AG09309 (cell line): ENCODE measurements around the gene CCNI.
"Not testable (repeated sequence)": the region's sequence is repeated elsewhere in the genome, so short reads cannot be mapped to it uniquely, and the experiment has no call there.

ENCODE experiments used
- DNase-seq: peaks from one replicate; pipeline ENCODE4 v3.0.0-alpha.2; 2010; ENCODE audit warnings: low read depth
- H3K4me3 ChIP-seq: 2 replicates; pipeline ENCODE4 v1.5.1; 2011; ENCODE audit warnings: mild to moderate bottlenecking, low read depth, low read length, moderate library complexity; ENCODE audit not compliant: control insufficient read depth
- TF ChIP-seq, protein P1 (sequence below): IDR thresholded peaks from 2 replicates; pipeline ENCODE4 v1.5.1; 2011; ENCODE audit warnings: mild to moderate bottlenecking, low read depth, low read length, inconsistent platforms; ENCODE audit not compliant: insufficient read depth, control insufficient read depth; ENCODE audit errors: missing control alignments

CCNI gene

DNA sequence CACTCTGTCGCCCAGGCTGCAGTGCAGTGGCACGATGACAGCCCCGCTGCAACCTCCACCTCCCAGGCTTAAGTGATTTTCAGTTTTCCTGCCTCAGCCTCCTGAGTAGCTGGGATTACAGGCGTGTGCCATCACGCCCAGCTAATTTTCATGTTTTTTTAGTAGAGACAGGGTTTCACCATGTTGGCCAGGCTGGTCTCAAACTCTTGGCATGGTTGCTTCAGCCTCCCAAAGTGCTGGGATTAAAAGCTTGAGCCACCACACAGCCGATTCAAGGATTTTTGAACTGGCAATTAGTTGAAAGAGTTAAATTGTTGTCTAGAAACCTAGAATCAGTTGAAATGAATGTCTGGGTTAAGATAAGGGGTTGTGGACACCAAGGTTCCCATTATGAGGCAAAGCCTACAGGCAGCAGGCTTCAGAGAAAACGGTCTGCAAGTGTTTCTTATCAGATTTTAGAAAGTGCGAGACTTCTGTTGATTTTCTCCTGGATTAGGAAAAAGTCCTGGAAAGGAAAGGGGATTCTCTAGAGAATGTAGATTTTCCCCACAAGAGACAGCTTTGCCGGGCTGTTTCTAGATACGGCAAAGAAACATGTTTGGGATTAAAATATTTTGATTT, 8.3 kb upstream of the CCNI start:
- no peak for DNase-seq
- no peak overlapping the region for H3K4me3 ChIP-seq

DNA sequence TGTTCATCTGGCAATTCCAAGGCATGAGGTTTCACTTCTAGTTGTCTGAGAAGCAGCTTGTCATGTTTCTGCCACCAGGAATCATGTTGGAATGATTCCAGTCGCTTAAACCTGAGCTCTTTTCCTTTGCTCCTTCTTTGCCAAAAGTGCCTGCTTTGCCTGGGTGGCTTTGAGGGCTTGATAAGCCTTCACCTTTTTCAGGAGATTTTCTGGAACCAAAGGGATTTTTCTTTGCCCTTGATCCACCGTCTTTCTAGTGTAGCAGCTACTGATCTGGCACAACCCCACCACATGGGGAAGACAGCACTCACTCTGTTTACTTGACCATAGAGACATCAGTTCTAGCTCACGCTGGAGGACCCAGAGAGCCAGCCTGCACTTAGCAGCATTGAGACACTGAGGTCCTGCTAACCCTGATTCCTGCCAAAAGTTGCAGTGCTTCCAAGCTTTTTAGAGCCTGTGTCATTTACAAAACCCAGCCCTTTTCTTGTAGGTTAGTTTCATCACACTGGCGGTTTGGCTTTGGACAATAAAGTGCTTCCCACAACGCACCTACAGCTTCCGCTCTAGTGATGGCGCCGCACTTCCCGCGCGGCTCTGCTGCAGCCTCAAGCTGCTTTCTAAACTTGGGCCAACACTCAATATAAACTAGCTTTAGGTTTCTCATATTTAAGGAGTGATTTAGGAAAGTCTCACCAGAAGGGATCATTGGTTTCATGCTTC, 7.3 kb upstream of the CCNI start:
- TF ChIP-seq, protein P1, sequence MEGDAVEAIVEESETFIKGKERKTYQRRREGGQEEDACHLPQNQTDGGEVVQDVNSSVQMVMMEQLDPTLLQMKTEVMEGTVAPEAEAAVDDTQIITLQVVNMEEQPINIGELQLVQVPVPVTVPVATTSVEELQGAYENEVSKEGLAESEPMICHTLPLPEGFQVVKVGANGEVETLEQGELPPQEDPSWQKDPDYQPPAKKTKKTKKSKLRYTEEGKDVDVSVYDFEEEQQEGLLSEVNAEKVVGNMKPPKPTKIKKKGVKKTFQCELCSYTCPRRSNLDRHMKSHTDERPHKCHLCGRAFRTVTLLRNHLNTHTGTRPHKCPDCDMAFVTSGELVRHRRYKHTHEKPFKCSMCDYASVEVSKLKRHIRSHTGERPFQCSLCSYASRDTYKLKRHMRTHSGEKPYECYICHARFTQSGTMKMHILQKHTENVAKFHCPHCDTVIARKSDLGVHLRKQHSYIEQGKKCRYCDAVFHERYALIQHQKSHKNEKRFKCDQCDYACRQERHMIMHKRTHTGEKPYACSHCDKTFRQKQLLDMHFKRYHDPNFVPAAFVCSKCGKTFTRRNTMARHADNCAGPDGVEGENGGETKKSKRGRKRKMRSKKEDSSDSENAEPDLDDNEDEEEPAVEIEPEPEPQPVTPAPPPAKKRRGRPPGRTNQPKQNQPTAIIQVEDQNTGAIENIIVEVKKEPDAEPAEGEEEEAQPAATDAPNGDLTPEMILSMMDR: no peak
- H3K4me3 ChIP-seq: no peak overlapping the region
- no peak for DNase-seq

More for the DNA sequence above, 8.3 kb upstream of the CCNI start:
- TF ChIP-seq, protein P1: no peak

- not testable (repeated sequence) for DNase-seq, H3K4me3 ChIP-seq
Measured at GRCh38 chr4:77080806-77081205, 5.0 kb upstream of the CCNI start.

DNA sequence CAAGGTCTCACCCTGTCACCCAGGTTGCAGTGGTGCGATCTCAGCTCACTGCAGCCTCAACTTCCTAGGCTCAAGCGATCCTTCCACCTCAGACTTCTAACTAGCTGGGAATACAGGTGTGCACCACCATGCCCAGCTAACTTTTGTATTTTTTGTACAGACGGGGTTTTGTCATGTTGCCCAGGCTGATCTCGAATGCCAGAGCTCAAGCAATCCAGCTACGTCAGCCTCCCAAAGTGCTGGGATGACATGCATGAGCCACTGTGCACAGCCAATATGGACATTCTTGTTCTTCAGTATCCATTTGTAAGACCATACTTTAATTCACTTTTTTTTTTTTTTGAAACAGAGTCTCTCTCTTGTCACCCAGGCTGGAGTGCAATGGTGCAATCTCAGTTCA, 3.5 kb upstream of the CCNI start:
- H3K4me3 ChIP-seq: no peak overlapping the region
- DNase-seq: no peak
- TF ChIP-seq, protein P1: no peak

DNA sequence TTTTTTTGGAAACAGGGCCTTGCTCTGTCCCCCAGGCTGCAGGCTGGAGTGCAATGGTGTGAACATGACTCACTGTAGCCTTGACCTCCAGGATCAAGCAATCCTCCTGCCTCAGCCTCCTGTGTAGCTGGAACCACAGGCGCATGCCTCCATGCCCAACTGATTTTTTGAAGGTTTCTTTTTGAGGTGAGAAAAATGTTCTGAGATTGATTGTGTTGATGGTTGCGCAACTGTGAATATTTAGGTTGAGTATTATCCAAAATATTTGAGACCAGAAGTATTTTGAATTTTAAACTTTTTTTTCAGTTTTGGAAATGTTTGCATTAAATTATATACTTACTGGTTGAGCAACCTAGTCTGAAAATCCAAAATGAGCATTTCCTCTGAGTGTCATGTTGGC, 2.6 kb upstream of the CCNI start:
- TF ChIP-seq, protein P1: no peak
- no peak overlapping the region for H3K4me3 ChIP-seq
- DNase-seq: no peak

DNA sequence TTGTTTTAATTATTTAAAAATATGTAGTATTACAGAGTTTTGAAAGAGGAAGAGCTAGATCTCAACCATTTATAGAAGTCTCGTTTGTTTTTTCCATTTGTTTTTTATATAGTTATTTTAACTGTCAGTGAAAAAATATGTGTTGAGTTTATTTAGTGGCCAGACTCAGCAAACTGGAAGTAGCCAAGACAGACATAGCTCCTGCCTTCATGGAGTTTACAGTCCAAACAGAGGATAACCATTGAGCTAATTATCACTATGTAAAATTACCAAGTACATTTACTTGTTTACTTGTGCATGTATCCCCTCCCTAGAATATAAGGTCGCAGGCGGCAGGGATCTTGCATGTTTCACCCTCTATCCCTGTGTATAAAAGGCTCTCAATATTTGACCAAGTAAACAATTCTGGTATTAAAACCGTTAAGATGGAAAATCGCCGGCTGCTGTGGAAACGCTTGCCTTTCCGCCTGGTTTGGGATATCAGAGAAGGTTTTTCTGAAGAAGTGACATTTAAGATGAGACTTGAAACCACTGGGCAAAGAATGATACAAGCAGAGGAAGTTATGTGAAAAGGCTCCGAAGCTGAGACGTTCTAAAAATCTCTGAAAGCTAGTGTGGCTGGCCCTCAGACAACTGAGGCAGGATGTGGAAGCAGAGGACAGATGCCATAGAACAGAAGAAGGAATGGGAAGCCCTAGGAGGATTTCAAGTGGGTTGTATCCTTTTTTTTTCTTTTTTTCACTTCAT, 1.3 kb upstream of the CCNI start:
- TF ChIP-seq, protein P1: no peak
- no peak for DNase-seq
- peak overlapping the region; percentile 85; the same call in 1 of the 2 replicates for H3K4me3 ChIP-seq

GRCh38 chr4:77074981-77075855, 571 bp downstream of the CCNI start:
- TF ChIP-seq, protein P1: no peak
- H3K4me3 ChIP-seq: peak overlapping the region; percentile 85
- DNase-seq: no peak
